ENCODE results near the gene GRM5.
"Not testable (repeated sequence)": the region's sequence is repeated elsewhere in the genome, so short reads cannot be mapped to it uniquely, and the experiment has no call there.

GRM5 gene

DNA sequence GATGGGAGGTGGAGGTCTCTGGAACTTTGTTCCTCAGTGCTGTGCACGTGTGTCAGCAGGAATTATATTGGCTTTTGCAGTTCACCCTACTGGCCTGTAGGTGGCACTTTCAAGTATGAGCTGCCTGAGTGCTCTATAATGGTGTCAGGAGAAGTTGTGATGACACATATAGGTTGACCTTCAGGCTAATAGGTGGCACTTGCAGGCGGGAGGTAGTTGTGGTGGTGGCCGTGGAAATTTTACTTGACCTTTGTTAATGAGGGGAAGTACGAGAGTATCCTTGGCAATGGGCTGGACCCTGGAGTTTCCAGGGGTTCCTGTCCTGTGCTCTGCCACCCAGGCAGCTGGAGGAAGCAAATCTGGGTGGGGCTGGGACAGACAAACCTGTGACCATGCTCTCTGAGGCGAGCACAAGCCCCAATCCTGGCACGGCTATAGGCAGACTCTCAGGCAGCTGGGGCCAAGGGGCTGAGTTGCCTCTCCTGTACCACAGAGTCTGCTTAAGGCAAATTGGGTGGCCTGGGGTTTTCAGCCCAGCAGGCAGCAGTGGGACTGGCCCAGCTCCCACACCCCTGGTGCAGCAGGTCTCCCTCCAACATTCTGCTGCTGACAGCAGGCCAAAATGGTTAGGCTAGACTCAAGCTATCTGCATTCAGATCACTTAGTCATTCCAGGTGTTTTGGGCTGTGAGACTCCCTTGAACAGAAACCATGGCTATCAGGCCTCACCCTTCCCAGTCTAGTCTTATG, 580.7 kb downstream of the GRM5 start:
- DNase-seq, result no peak

DNA sequence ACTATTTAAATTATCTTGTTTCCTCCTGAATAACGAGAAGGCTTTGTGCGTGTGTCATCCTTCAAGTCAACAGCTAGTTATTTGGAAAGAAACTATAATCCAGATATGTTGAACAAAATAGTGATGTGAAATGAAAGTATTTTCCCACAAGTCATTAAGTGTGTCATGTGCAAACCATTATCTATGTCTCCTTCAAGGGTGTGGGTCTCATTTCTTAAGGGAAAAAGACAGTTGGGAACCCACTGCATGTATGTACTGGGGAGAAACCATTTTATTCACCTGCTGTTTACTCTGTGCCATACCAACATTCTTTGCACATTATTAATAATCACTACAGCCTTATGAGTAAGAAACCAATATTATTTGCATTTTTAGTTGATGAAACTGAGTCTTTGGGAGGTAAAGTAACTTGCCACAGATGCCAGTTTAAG, 582.9 kb downstream of the GRM5 start:
- no peak for DNase-seq

DNA sequence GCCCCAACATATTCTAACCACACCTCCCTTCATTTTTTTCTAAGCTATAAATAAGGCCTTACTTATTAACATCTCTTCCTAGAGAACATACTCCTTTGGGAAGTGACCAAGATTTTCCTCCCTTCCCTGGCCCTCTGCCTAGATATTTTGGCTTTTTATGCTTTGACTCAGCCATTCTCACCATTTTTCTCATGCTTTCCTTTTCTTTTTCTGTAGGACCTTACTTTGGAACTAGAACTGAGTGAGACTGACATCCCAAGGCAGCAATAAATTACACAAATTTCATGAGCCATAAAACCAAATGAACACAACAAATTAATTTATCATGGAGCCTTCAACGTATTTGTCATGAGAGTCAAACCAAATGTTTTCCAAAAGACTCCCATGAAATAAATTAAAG, 585.6 kb downstream of the GRM5 start:
- peak; percentile 57 for DNase-seq

DNA sequence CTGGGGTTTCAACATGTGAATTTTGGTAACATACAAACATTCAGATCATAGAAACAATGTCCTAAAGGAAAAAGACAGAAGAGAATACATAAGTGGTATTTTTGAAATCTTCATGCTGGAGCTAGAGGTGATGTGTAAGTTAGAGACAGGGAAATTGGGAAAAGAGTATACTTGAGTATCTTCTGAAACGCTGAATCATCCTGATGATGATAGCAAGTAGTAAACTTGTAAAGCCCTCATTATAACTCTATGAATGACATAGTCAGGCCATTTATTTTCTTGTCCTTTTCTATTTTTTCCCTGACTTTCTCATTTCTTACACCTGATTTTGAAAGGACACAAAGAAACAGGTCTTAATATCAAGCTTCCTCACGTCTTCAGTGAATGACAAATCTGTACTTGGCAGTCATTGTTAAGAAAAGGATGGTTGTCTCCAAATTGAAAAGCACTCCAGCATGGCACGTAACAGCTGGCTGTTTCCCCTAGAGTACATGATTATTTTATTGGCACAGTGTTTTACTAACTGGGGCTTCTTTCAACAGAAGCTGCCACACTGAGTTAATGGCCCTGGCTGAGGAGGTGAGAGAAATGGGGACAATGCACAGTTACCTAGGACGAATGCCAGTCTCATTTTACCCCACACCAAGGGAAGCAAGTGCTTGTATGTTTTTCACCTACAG, 587.5 kb downstream of the GRM5 start:
- DNase-seq, result no peak

- DNase-seq, result no peak
These were observed 589.8 kb downstream of the GRM5 start for GRCh38 chr11:88475991-88476418.

GRCh38 chr11:88474655-88475054, 591.1 kb downstream of the GRM5 start:
- no peak for DNase-seq

- DNase-seq, result no peak
These were observed 596.1 kb downstream of the GRM5 start for GRCh38 chr11:88469561-88470225.

- no peak for DNase-seq
These were observed 601.3 kb downstream of the GRM5 start for GRCh38 chr11:88464528-88464927.

- not testable (repeated sequence) for DNase-seq
These were observed 602.5 kb downstream of the GRM5 start for GRCh38 chr11:88463301-88463700.

GRCh38 chr11:88458047-88458446, 607.7 kb downstream of the GRM5 start:
- DNase-seq, result not testable (repeated sequence)

- no peak for DNase-seq
These were observed 609.8 kb downstream of the GRM5 start for GRCh38 chr11:88455974-88456373.

- DNase-seq, result no peak
These were observed 610.9 kb downstream of the GRM5 start for GRCh38 chr11:88454881-88455280.
